Chondrocyte (in vitro differentiated cells): ENCODE measurements around the gene PEX5L. TPM values are rescaled to one million over a fixed set of nuclear protein-coding genes. Genes with fewer than 3 reads are reported as not detected.
"Not testable (repeated sequence)": the region's sequence is repeated elsewhere in the genome, so short reads cannot be mapped to it uniquely, and the experiment has no call there.

ENCODE experiments used
- DNase-seq: peaks from one replicate; pipeline ENCODE4 v3.0.0; 2021; ENCODE audit warnings: mixed read lengths, low spot score
- H3K27ac Mint-ChIP-seq: one replicate; pipeline ENCODE4 v1.8.0; 2021; ENCODE audit warnings: mild to moderate bottlenecking, moderate library complexity, mixed read lengths; ENCODE audit not compliant: unreplicated experiment
- H3K27me3 Mint-ChIP-seq: 2 replicates; pipeline ENCODE4 v1.8.0; 2021; ENCODE audit warnings: low read depth, mixed read lengths
- H3K36me3 Mint-ChIP-seq: 2 replicates; pipeline ENCODE4 v1.8.0; 2021; ENCODE audit warnings: low read depth, mixed read lengths
- H3K4me1 Mint-ChIP-seq: 2 replicates; pipeline ENCODE4 v1.8.0; 2021; ENCODE audit warnings: low read depth, mild to moderate bottlenecking, mixed read lengths
- H3K4me3 Mint-ChIP-seq: one replicate; pipeline ENCODE4 v1.8.0; 2021; ENCODE audit warnings: mild to moderate bottlenecking, moderate library complexity, mixed read lengths; ENCODE audit not compliant: unreplicated experiment
- H3K9me3 Mint-ChIP-seq: 2 replicates; pipeline ENCODE4 v1.8.0; 2021; ENCODE audit warnings: low read depth, mixed read lengths
- total RNA-seq: library from RNA; stranded (reverse); gene quantifications from 3 replicates; pipeline ENCODE4 v1.2.1, GENCODE V29; 2021
- TF ChIP-seq, protein P1 (sequence below): fragments of 200-600 bp; sonication (generic); IDR thresholded peaks from 2 replicates; pipeline ENCODE4 v1.5.0; 2021; ENCODE audit warnings: antibody characterized with exemption, mild to moderate bottlenecking, moderate library complexity

Gene PEX5L
- total RNA-seq, 1 donor from 2014 or later = not detected

DNA sequence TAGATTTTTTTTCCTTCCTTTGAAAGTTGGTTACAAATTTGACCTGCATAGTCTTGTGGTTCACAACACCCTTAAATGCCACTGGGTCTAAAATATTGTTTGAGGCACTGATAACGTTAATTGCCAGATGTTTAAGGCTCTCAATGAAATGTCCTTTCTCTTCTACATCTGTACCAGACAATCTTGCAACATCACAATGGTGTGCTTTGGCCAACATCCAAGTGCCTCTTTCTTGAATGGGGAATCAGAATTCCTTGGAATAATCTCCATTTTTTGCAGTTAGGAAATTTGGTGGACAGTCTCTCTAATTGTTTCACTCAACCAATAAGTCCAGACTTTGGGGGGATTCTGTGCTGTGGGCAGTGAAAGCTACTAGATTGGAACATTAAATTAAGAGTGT, 26.0 kb upstream of the PEX5L start:
- Mint-ChIP-seq H3K4me3 (no peak overlapping the region), H3K4me1 (no peaks in the 10 kb centered on the region), H3K9me3 (no peaks in the 10 kb centered on the region), H3K27ac (no peak overlapping the region), H3K27me3 (peaks cover 8% of the 10 kb centered on the region), H3K36me3 (no peaks in the 10 kb centered on the region)
- TF ChIP-seq, protein P1, sequence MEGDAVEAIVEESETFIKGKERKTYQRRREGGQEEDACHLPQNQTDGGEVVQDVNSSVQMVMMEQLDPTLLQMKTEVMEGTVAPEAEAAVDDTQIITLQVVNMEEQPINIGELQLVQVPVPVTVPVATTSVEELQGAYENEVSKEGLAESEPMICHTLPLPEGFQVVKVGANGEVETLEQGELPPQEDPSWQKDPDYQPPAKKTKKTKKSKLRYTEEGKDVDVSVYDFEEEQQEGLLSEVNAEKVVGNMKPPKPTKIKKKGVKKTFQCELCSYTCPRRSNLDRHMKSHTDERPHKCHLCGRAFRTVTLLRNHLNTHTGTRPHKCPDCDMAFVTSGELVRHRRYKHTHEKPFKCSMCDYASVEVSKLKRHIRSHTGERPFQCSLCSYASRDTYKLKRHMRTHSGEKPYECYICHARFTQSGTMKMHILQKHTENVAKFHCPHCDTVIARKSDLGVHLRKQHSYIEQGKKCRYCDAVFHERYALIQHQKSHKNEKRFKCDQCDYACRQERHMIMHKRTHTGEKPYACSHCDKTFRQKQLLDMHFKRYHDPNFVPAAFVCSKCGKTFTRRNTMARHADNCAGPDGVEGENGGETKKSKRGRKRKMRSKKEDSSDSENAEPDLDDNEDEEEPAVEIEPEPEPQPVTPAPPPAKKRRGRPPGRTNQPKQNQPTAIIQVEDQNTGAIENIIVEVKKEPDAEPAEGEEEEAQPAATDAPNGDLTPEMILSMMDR = no peak
- no peak for DNase-seq

DNA sequence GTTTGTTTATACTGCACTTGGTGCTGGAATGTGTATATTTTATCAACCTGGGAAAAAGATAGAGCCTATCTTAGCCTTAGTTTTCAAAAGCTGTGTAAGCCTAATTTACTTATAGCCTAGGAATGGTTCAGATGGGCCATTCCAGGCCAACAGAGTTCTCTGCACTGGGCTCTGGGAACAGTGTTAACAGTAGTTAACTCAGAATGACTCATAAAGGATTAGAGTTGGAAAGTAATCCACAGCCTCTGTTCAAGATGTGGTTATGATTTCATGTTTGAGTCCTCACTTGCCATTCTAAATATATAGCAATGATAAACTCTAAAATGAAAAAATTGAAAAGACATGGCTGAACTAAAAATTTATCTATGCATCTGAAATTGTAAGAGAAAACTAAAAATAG, 22.6 kb upstream of the PEX5L start:
- H3K4me3 Mint-ChIP-seq = no peak overlapping the region
- TF ChIP-seq, protein P1 = no peak
- H3K9me3 Mint-ChIP-seq = no peaks in the 10 kb centered on the region
- H3K27ac Mint-ChIP-seq = no peak overlapping the region
- no peaks in the 10 kb centered on the region for H3K4me1 Mint-ChIP-seq
- H3K36me3 Mint-ChIP-seq = no peaks in the 10 kb centered on the region
- no peak for DNase-seq
- H3K27me3 Mint-ChIP-seq = peaks cover 10% of the 10 kb centered on the region

DNA sequence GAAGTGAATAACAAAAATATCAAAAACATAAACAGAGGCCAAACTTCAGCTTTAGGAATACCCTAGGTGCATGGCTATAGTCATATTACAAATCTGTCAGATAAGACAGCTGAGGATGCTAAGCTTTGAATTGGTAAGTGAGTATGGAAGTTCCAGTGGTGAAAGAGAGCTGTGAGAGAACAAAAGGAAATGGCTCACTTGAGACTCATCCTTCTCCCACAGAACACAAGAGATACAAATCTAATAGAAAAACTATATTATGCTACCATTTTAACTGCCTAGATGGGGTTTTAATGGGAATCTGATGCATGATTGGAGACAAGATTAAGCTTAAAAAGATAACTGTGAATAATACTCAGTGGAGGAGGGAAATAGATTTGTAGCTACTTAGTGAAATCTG, 21.5 kb upstream of the PEX5L start:
- Mint-ChIP-seq H3K27me3 (peaks cover 10% of the 10 kb centered on the region), H3K9me3 (no peaks in the 10 kb centered on the region), H3K27ac (no peak overlapping the region), H3K36me3 (no peaks in the 10 kb centered on the region), H3K4me3 (no peak overlapping the region), H3K4me1 (no peaks in the 10 kb centered on the region)
- DNase-seq = no peak
- TF ChIP-seq, protein P1 = no peak

DNA sequence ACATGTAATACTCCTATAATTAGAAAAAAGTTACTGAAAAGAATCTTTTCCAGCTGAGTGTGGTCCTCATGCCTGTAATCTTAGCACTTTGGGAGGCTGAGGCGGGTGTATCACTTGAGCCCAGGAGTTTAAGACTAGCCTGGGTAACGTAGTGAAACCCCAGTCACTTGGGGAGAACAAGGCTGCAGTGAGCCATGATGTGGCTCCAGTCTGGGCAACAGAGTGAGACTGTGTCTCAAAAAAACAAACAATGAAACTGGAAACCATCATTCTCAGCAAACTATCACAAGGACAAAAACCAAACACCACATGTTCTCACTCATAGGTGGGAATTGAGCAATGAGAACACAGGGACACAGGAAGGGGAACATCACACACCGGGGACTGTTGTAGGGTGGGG, 18.9 kb upstream of the PEX5L start:
- H3K27ac Mint-ChIP-seq, H3K36me3 Mint-ChIP-seq, DNase-seq, H3K9me3 Mint-ChIP-seq, H3K4me1 Mint-ChIP-seq, H3K4me3 Mint-ChIP-seq, H3K27me3 Mint-ChIP-seq: not testable (repeated sequence)

DNA sequence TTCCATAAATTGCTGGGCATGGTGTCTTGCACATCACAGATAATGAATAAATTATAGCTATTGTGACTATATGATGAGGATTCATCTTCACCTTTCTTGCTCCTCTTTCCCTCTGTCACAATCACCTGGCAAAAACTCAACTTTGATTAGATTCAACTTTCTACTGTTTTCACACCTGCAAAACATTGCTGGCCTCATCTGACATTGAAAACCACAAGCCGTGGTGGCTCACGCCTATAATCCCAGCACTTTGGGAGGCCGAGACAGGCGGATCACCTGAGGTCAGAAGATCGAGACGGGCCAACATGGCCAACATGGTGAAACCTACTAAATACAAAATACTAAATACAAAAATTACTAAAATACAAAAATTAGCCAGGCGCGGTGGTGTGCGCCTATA, 12.7 kb upstream of the PEX5L start:
- Mint-ChIP-seq H3K27ac (no peak overlapping the region), H3K4me1 (no peaks in the 10 kb centered on the region), H3K36me3 (no peaks in the 10 kb centered on the region), H3K9me3 (no peaks in the 10 kb centered on the region), H3K27me3 (peaks cover 11% of the 10 kb centered on the region), H3K4me3 (no peak overlapping the region)
- TF ChIP-seq, protein P1 = no peak
- DNase-seq = no peak

DNA sequence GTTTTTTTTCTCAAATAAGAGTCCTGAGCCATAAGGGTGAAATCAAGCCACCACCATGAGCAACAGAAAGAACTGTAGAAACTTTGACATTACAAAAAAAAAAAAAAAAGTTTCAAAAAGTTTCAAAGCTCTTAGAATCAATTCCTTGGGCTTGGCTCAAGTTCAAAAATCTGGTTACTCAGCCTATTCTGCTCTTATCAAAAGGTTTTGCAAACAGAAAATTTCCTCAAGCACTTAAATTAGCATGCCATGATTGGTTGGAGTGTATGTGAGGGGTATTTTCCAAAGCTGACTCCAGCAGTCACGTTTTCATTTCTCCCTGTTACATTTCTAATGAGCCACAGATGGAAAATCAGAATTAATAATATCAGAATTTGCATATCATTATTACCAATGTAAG, 12.1 kb upstream of the PEX5L start:
- Mint-ChIP-seq H3K27ac (no peak overlapping the region), H3K9me3 (no peaks in the 10 kb centered on the region), H3K4me3 (no peak overlapping the region), H3K4me1 (no peaks in the 10 kb centered on the region), H3K27me3 (peaks cover 13% of the 10 kb centered on the region), H3K36me3 (no peaks in the 10 kb centered on the region)
- DNase-seq = no peak
- TF ChIP-seq, protein P1 = no peak
